H1 (cell line): ENCODE results near the gene CCDC28B. TPM values are rescaled to one million over a fixed set of nuclear protein-coding genes. Genes with fewer than 3 reads are reported as not detected.

Experiments used
- POLR2A ChIP-seq, 2 experiments: IDR thresholded peaks; 1 replicate in 1 of 2; 2 replicates in 1 of 2; pipeline ENCODE4 v1.6.1; 2011; ENCODE audit warnings: low read depth in 2 of 2, low read length in 2 of 2, mild to moderate bottlenecking in 2 of 2; ENCODE audit errors: control extremely low read depth in 1 of 2
- SIN3A ChIP-seq, 2 experiments: IDR thresholded peaks in 1 of 2; conservative IDR thresholded peaks in 1 of 2; 2 replicates each; pipeline ENCODE4 v1.6.1; 2011 to 2012; ENCODE audit warnings: low read length in 2 of 2, improper control_type of control experiment in 1 of 2, low read depth in 1 of 2, mild to moderate bottlenecking in 1 of 2
- SIX5 ChIP-seq: IDR thresholded peaks from 2 replicates; pipeline ENCODE4 v1.6.1; 2011; ENCODE audit warnings: mild to moderate bottlenecking, low read depth, low read length
- TAF7 ChIP-seq: optimal IDR thresholded peaks from 2 replicates; pipeline ENCODE3; 2011; ENCODE audit warnings: low read depth, mild to moderate bottlenecking, inconsistent platforms, low read length, moderate library complexity, borderline replicate concordance
- polyA plus RNA-seq, 7 experiments: library from polyadenylated mRNA; depleted of rRNA in 3 of 7; stranded (reverse) in 5 of 7; unstranded in 2 of 7; fragments of >200 nt in 5 of 7; fragments of 200-250 nt in 2 of 7; gene quantifications; 1 replicate in 5 of 7; 2 replicates in 1 of 7; 4 replicates in 1 of 7; pipeline versions ENCODE4 v1.2.1 to v1.2.3, GENCODE V29; 2011 to 2013; ENCODE audit warnings: missing spikeins in 2 of 7, mixed read lengths in 2 of 7
- total RNA-seq: library from RNA; stranded (reverse); fragmentation: NEBNext Ultra II Directional; extraction: Animal tissue kit (Norgen Biotek cat#: 25700); gene quantifications from 2 replicates; pipeline ENCODE4 v1.2.1, GENCODE V29; 2021

Gene CCDC28B
- total and polyA plus RNA-seq, 2 of the 8 experiments (the other 6 are each of a cell fraction or from before 2014, with no cell fraction given): 16.7 to 17.1 TPM

DNA sequence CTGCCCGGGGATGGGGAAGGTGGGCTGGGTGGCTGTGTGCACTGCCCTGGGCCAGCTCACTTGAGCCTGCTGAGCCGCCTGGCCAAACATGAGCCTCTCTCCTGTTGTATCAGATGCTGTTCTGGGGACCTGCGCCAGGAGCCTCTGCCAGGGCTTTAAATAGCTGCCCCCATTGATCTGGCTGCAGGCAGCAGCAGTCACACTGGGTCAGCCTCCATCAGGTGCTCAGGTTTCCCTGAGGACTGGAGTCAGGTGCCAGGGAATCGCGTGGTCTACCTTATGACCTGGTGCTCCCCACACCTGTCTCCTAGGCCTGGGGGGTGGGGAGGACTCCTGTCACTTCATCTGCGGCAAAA, 700 bp upstream of the CCDC28B start (continued):
- no peak for TF ChIP-seq TAF7
- no peak; a peak in 1 of 4 replicates for TF ChIP-seq SIN3A (conservative IDR thresholded peaks at IDR 0.05 in 1 of 2, IDR thresholded peaks at IDR 0.05 in 1 of 2; ENCODE audit: low read depth in 1 of 2, low read length in 2 of 2)
- TF ChIP-seq SIX5: no peak
- TF ChIP-seq POLR2A (IDR thresholded peaks at IDR 0.05; ENCODE audit: control extremely low read depth in 1 of 2, low read depth in 2 of 2, low read length in 2 of 2): no peak
